ENCODE measurements around the gene OR1F1.
A peak's percentile ranks its signal among the peaks of the same experiment; 100 is the strongest.
"Not testable (repeated sequence)": the region's sequence is repeated elsewhere in the genome, so short reads cannot be mapped to it uniquely, and the experiment has no call there.

The OR1F1 gene

GRCh38 chr16:3205939-3206338 lies 17.9 kb downstream of the OR1F1 start:
- DNase-seq = not testable (repeated sequence)

- DNase-seq = no peak
These were observed 19.3 kb downstream of the OR1F1 start for GRCh38 chr16:3207086-3207953.

GRCh38 chr16:3212006-3212405 lies 24.0 kb downstream of the OR1F1 start:
- DNase-seq = no peak

GRCh38 chr16:3212567-3212966 lies 24.6 kb downstream of the OR1F1 start:
- no peak for DNase-seq

- DNase-seq = no peak
These were observed 27.0 kb downstream of the OR1F1 start for GRCh38 chr16:3214904-3215600.

- no peak for DNase-seq
These were observed 27.7 kb downstream of the OR1F1 start for GRCh38 chr16:3215601-3216262.

GRCh38 chr16:3216263-3216640 lies 28.2 kb downstream of the OR1F1 start:
- no peak for DNase-seq

- no peak for DNase-seq
These were observed 32.8 kb downstream of the OR1F1 start for GRCh38 chr16:3220839-3221238.

- no peak for DNase-seq
These were observed 36.0 kb downstream of the OR1F1 start for GRCh38 chr16:3223913-3224515.

GRCh38 chr16:3234543-3234856 lies 46.5 kb downstream of the OR1F1 start:
- DNase-seq = no peak

GRCh38 chr16:3234857-3235561 lies 47.0 kb downstream of the OR1F1 start, which contains the start of gene ZNF200:
Gene ZNF200, minus strand, starts transcription at chr16:3235158. Its CDS starts 1,403 bp downstream, at chr16:3233755.
- DNase-seq = peak; percentile 95 to 97

GRCh38 chr16:3235856-3236669 lies 48.1 kb downstream of the OR1F1 start:
- no peak for DNase-seq

- no peak for DNase-seq
These were observed 53.8 kb downstream of the OR1F1 start for GRCh38 chr16:3241761-3242160.

GRCh38 chr16:3242709-3243108 lies 54.7 kb downstream of the OR1F1 start:
- DNase-seq = no peak

- DNase-seq = no peak
These were observed 55.9 kb downstream of the OR1F1 start for GRCh38 chr16:3243882-3244281.

- DNase-seq = no peak
These were observed 58.0 kb downstream of the OR1F1 start for GRCh38 chr16:3246002-3246401.

- no peak for DNase-seq
These were observed 58.9 kb downstream of the OR1F1 start for GRCh38 chr16:3246876-3247275.

- no peak for DNase-seq
These were observed 60.6 kb downstream of the OR1F1 start for GRCh38 chr16:3248596-3248995.

GRCh38 chr16:3249020-3249419 lies 61.0 kb downstream of the OR1F1 start:
- no peak for DNase-seq

- no peak for DNase-seq
These were observed 61.4 kb downstream of the OR1F1 start for GRCh38 chr16:3249451-3249850.

- no peak for DNase-seq
These were observed 65.0 kb downstream of the OR1F1 start for GRCh38 chr16:3252967-3253366.

- no peak for DNase-seq
These were observed 66.3 kb downstream of the OR1F1 start for GRCh38 chr16:3254309-3254708.
